Measurements from ENCODE around the gene SP100.
A peak's percentile ranks its signal among the peaks of the same experiment; 100 is the strongest.
"Not testable (repeated sequence)": the region's sequence is repeated elsewhere in the genome, so short reads cannot be mapped to it uniquely, and the experiment has no call there.

SP100 gene

GRCh38 chr2:230416061-230416721 is at the start of gene SP100:
Gene SP100, plus strand, starts transcription at chr2:230416201. Its CDS starts 96 bp downstream, at chr2:230416297.
- TF ChIP-seq ZNF274 (IDR thresholded peaks at IDR 0.05; ENCODE audit: low read depth, low read length) = no peak
- peak within 1 kb of the TSS; percentile 100 for H3K4me3 ChIP-seq (ENCODE audit: low read length)

- no peak for TF ChIP-seq ZNF274 (IDR thresholded peaks at IDR 0.05; ENCODE audit: low read depth, low read length)
- no peak overlapping the region for H3K4me3 ChIP-seq (ENCODE audit: low read length)
These were observed 33.9 kb upstream of the SP100 start for GRCh38 chr2:230382108-230382507.

- no peak for TF ChIP-seq ZNF274 (IDR thresholded peaks at IDR 0.05; ENCODE audit: low read depth, low read length)
- no peak overlapping the region for H3K4me3 ChIP-seq (ENCODE audit: low read length)
These were observed 32.5 kb upstream of the SP100 start for GRCh38 chr2:230383453-230383852.

DNA sequence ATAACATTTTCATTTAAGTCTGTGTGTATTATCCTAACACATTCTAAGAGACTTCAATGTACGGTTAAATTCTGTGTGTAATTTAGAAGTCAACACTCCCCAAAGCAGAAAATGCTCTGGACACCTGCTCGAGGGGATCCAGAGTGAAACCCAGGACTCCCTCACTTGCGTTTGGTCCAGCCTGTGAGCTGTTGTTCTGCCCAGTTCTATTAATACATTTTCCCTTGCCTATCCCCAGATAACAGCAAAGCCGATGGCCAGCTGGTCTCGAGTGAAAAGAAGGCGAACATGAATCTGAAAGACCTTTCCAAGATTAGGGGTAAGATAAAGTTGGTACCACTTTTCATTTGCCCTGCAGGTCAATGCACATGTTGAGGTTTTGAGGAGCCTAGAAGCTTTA is 31.0 kb upstream of the SP100 start:
- H3K4me3 ChIP-seq (ENCODE audit: low read length) = no peak overlapping the region
- TF ChIP-seq ZNF274 (IDR thresholded peaks at IDR 0.05; ENCODE audit: low read depth, low read length) = no peak

GRCh38 chr2:230394301-230394700 is 21.7 kb upstream of the SP100 start:
- H3K4me3 ChIP-seq (ENCODE audit: low read length) = no peak overlapping the region

DNA sequence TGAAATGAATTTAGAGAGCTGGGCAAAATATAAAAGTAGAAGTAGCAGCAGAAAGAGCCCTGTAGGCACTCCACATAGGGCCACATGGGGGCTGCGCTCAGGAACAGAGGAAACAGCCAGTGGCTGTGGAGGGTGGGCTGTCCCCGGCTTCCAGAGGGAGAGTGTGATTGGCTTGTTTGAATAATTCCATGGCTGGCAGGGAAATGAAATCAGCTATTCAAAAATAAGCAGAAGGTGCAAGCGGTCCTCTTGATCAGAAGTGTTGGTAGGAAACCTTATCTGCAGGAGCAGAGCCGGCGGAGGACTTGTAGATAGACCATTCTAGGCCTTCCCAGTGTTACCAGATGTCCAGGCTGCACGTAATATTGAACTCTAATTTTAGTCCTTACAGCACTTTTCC is 17.3 kb upstream of the SP100 start:
- H3K4me3 ChIP-seq (ENCODE audit: low read length) = not testable (repeated sequence)

More at GRCh38 chr2:230394301-230394700, 21.7 kb upstream of the SP100 start:
- TF ChIP-seq ZNF274 (IDR thresholded peaks at IDR 0.05; ENCODE audit: low read depth, low read length) = no peak

DNA sequence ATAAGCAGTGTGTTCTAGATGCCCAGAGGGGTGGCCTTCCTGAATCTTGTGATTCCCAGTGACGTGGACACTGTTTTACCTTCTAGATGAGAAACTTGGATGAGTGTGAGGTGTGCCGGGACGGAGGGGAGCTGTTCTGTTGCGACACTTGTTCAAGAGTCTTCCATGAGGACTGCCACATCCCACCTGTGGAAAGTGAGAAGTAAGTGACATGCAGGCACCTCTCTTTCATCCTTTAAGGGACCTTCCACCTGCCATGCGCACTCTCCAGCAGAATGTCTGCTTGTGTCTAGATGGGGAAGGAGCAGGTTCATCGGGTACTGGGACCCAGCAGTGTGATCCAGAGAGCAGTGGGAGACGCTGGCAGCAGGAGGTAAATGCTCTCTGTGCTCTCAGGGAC is 16.0 kb upstream of the SP100 start:
- no peak for TF ChIP-seq ZNF274 (IDR thresholded peaks at IDR 0.05; ENCODE audit: low read depth, low read length)
- no peak overlapping the region for H3K4me3 ChIP-seq (ENCODE audit: low read length)

- TF ChIP-seq ZNF274 (IDR thresholded peaks at IDR 0.05; ENCODE audit: low read depth, low read length) = no peak
- no peak overlapping the region for H3K4me3 ChIP-seq (ENCODE audit: low read length)
These were observed 15.5 kb upstream of the SP100 start for GRCh38 chr2:230400454-230400853.

DNA sequence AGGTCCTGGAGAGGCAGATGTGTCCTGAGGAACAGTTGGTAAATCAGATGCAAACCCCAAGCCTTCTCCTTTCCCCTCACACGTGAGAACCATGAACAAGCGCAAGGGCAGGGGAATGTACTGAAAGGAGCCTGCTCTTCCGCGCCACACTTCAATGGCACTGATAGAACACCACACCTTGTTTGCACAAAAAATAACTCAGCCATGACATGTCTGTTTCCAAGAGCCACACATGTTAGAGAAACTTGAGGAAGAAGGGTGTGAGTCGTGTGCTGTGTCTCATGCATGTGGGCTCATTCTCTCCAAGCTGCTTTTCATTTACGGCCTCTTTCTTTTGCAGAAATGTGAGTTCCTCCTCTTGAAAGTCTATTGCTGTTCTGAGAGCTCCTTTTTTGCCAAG is 15.0 kb upstream of the SP100 start:
- H3K4me3 ChIP-seq (ENCODE audit: low read length) = not testable (repeated sequence)

DNA sequence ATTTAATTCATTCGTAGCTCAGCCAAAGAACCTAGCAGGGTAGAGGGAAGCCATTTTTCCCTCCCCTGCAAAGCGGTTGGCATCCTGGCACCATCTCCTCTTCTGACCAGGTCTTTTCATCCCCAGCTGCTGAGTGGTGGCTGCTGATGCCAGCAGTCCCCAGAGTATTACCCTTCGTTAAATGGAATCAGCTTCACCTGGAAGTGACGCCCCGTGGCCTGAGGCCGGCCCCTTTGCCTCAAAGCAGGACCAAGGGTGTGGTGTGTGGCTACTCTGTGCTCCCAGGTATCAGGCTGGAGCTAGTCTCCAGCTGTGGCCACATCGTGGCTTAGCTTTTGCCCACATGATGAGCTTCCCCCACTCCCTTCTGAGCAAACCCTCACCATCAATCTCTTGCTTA is 12.3 kb upstream of the SP100 start:
- H3K4me3 ChIP-seq (ENCODE audit: low read length) = no peak overlapping the region
- TF ChIP-seq ZNF274 (IDR thresholded peaks at IDR 0.05; ENCODE audit: low read depth, low read length) = no peak

- no peak for TF ChIP-seq ZNF274 (IDR thresholded peaks at IDR 0.05; ENCODE audit: low read depth, low read length)
- no peak overlapping the region for H3K4me3 ChIP-seq (ENCODE audit: low read length)
These were observed 10.2 kb upstream of the SP100 start for GRCh38 chr2:230405824-230406223.

GRCh38 chr2:230408244-230408842 is 7.7 kb upstream of the SP100 start:
- no peak for TF ChIP-seq ZNF274 (IDR thresholded peaks at IDR 0.05; ENCODE audit: low read depth, low read length)
- H3K4me3 ChIP-seq (ENCODE audit: low read length) = no peak overlapping the region

- H3K4me3 ChIP-seq (ENCODE audit: low read length) = not testable (repeated sequence)
These were observed 6.7 kb upstream of the SP100 start for GRCh38 chr2:230409316-230409715.

DNA sequence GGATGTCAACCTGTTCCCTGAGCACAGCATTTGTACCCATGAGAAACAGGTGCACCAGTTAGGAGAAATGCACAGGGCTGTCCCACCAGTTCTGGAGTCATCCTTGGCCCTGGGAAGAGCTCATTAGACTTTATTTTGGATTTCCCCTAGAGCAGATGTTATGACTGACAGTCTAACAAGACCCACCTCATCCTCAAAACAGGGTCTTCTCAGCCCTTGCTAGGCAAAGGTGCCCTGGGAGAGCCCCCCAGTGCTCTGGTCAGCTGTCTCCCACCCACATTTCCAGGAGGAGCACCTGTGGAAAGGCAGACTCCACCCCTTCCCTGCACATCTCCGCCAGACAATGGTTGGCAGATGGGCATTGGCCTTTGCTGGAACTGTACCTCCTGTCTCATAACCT is 5.7 kb upstream of the SP100 start:
- no peak for TF ChIP-seq ZNF274 (IDR thresholded peaks at IDR 0.05; ENCODE audit: low read depth, low read length)
- H3K4me3 ChIP-seq (ENCODE audit: low read length) = no peak overlapping the region

- no peak for TF ChIP-seq ZNF274 (IDR thresholded peaks at IDR 0.05; ENCODE audit: low read depth, low read length)
- peak overlapping the region; percentile 62; the same call in 1 of the 2 replicates for H3K4me3 ChIP-seq (ENCODE audit: low read length)
These were observed 5.0 kb upstream of the SP100 start for GRCh38 chr2:230410861-230411569.
